HG02759 (cell line): ENCODE data around the gene C11orf68.
A peak's percentile ranks its signal among the peaks of the same experiment; 100 is the strongest.
"Not testable (repeated sequence)": the region's sequence is repeated elsewhere in the genome, so short reads cannot be mapped to it uniquely, and the experiment has no call there.

Experiments used
- ATAC-seq: cut with Tn5 transposase; IDR thresholded peaks from one replicate; pipeline ENCODE4 v1.9.1; 2021; ENCODE audit warnings: mild to moderate bottlenecking, moderate library complexity; ENCODE audit not compliant: unreplicated experiment

Gene C11orf68

GRCh38 chr11:65918211-65919140 lies at the start of gene C11orf68:
TSS of gene C11orf68 (minus strand) at chr11:65919062. CDS start at chr11:65919031, 31 bp downstream.
- peak; percentile 64 for ATAC-seq

- no peak for ATAC-seq
Measured at GRCh38 chr11:65967329-65967934, 48.6 kb upstream of the C11orf68 start.

GRCh38 chr11:65965986-65966762 lies 47.3 kb upstream of the C11orf68 start:
- ATAC-seq = no peak

GRCh38 chr11:65964906-65965305 lies 46.0 kb upstream of the C11orf68 start:
- no peak for ATAC-seq

GRCh38 chr11:65962141-65962564 lies 43.3 kb upstream of the C11orf68 start:
- no peak for ATAC-seq

GRCh38 chr11:65961267-65962140 lies 42.6 kb upstream of the C11orf68 start, which contains the start of gene SART1:
TSS of gene SART1 (plus strand) at chr11:65961734. CDS start at chr11:65961781, 47 bp downstream.
- ATAC-seq = peak; percentile 94

- ATAC-seq = no peak
Measured at GRCh38 chr11:65960824-65961266, 42.0 kb upstream of the C11orf68 start.

GRCh38 chr11:65958774-65959420 lies 40.0 kb upstream of the C11orf68 start:
- ATAC-seq = no peak

- ATAC-seq = no peak
Measured at GRCh38 chr11:65958291-65958690, 39.4 kb upstream of the C11orf68 start.

GRCh38 chr11:65954771-65955170 lies 35.9 kb upstream of the C11orf68 start:
- ATAC-seq = no peak

GRCh38 chr11:65953471-65953870 lies 34.6 kb upstream of the C11orf68 start:
- no peak for ATAC-seq

- no peak for ATAC-seq
Measured at GRCh38 chr11:65952052-65952521, 33.2 kb upstream of the C11orf68 start.

- ATAC-seq = not testable (repeated sequence)
Measured at GRCh38 chr11:65951641-65952040, 32.8 kb upstream of the C11orf68 start.

GRCh38 chr11:65950711-65951110 lies 31.8 kb upstream of the C11orf68 start:
- not testable (repeated sequence) for ATAC-seq

GRCh38 chr11:65947603-65948125 lies 28.8 kb upstream of the C11orf68 start:
- ATAC-seq = no peak

- ATAC-seq = no peak
Measured at GRCh38 chr11:65947133-65947532, 28.3 kb upstream of the C11orf68 start.

GRCh38 chr11:65946655-65947054 lies 27.8 kb upstream of the C11orf68 start:
- no peak for ATAC-seq

GRCh38 chr11:65945941-65946558 lies 27.2 kb upstream of the C11orf68 start:
- no peak for ATAC-seq

- ATAC-seq = no peak
Measured at GRCh38 chr11:65945430-65945911, 26.6 kb upstream of the C11orf68 start, which contains the start of gene TSGA10IP. TSS of gene TSGA10IP (plus strand) at chr11:65945480. CDS start at chr11:65945676, 196 bp downstream.
